Parathyroid adenoma (tissue), 2 donors: ENCODE data around the gene HOXA6.

Experiments used
- H2AFZ ChIP-seq: fragments of 300-600 bp; sonication (generic); one replicate; pipeline ENCODE4 v1.7.0; 2017; ENCODE audit warnings: antibody characterized with exemption, mild to moderate bottlenecking
- H3K27ac ChIP-seq: fragments of 300-600 bp; sonication (generic); one replicate; pipeline ENCODE4 v1.7.0; 2017
- H3K27me3 ChIP-seq: fragments of 300-600 bp; sonication (generic); one replicate; pipeline ENCODE4 v1.7.0; 2017; ENCODE audit warnings: low read length; ENCODE audit not compliant: control insufficient read depth, insufficient read depth
- H3K36me3 ChIP-seq: fragments of 300-600 bp; sonication (generic); one replicate; pipeline ENCODE4 v1.7.0; 2017; ENCODE audit warnings: low read length; ENCODE audit not compliant: control insufficient read depth, insufficient read depth
- H3K4me1 ChIP-seq: fragments of 300-600 bp; sonication (generic); one replicate; pipeline ENCODE4 v1.7.0; 2017; ENCODE audit warnings: control low read depth
- H3K4me2 ChIP-seq: fragments of 300-600 bp; sonication (generic); one replicate; pipeline ENCODE4 v1.7.0; 2017; ENCODE audit warnings: low read length
- H3K4me3 ChIP-seq: fragments of 300-600 bp; sonication (generic); one replicate; pipeline ENCODE4 v1.7.0; 2017; ENCODE audit warnings: low read depth, low read length
- H3K79me2 ChIP-seq: fragments of 300-600 bp; sonication (generic); one replicate; pipeline ENCODE4 v1.7.0; 2017; ENCODE audit warnings: control low read depth
- H3K9ac ChIP-seq: fragments of 300-600 bp; sonication (generic); one replicate; pipeline ENCODE4 v1.7.0; 2017; ENCODE audit warnings: mild to moderate bottlenecking
- H3K9me3 ChIP-seq: fragments of 300-600 bp; sonication (generic); one replicate; pipeline ENCODE4 v1.7.0; 2017; ENCODE audit warnings: low read length; ENCODE audit not compliant: control insufficient read depth
- TF ChIP-seq, protein P1 (sequence below): fragments of 300-600 bp; sonication (generic); IDR thresholded peaks from one replicate; pipeline ENCODE4 v1.7.0; 2017; ENCODE audit warnings: antibody characterized with exemption, mild to moderate bottlenecking
- donor health status: primary hyperparathyroidism.

The HOXA6 gene

GRCh38 chr7:27154901-27155815 is 7.6 kb upstream of the HOXA6 start:
- Histone ChIP-seq H3K4me1 (no peaks in the 10 kb centered on the region), H3K27ac (no peak overlapping the region), H3K4me3 (peak overlapping the region; percentile 38), H3K27me3 (peaks cover 32% of the 10 kb centered on the region), H3K9ac (no peak overlapping the region), H2AFZ (no peak overlapping the region), H3K9me3 (no peaks in the 10 kb centered on the region), H3K36me3 (no peaks in the 10 kb centered on the region), H3K4me2 (peak overlapping the region; percentile 65), H3K79me2 (no peaks in the 10 kb centered on the region)
- TF ChIP-seq, protein P1, sequence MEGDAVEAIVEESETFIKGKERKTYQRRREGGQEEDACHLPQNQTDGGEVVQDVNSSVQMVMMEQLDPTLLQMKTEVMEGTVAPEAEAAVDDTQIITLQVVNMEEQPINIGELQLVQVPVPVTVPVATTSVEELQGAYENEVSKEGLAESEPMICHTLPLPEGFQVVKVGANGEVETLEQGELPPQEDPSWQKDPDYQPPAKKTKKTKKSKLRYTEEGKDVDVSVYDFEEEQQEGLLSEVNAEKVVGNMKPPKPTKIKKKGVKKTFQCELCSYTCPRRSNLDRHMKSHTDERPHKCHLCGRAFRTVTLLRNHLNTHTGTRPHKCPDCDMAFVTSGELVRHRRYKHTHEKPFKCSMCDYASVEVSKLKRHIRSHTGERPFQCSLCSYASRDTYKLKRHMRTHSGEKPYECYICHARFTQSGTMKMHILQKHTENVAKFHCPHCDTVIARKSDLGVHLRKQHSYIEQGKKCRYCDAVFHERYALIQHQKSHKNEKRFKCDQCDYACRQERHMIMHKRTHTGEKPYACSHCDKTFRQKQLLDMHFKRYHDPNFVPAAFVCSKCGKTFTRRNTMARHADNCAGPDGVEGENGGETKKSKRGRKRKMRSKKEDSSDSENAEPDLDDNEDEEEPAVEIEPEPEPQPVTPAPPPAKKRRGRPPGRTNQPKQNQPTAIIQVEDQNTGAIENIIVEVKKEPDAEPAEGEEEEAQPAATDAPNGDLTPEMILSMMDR: no peak

GRCh38 chr7:27154369-27154768 is 6.8 kb upstream of the HOXA6 start:
- H3K4me2 ChIP-seq: no peak overlapping the region
- peaks cover 28% of the 10 kb centered on the region for H3K27me3 ChIP-seq
- no peak overlapping the region for H2AFZ ChIP-seq
- H3K9me3 ChIP-seq: no peaks in the 10 kb centered on the region
- H3K79me2 ChIP-seq: no peaks in the 10 kb centered on the region
- H3K9ac ChIP-seq: no peak overlapping the region
- H3K4me3 ChIP-seq: no peak overlapping the region
- no peak overlapping the region for H3K27ac ChIP-seq
- H3K4me1 ChIP-seq: no peaks in the 10 kb centered on the region
- TF ChIP-seq, protein P1: no peak
- no peaks in the 10 kb centered on the region for H3K36me3 ChIP-seq

DNA sequence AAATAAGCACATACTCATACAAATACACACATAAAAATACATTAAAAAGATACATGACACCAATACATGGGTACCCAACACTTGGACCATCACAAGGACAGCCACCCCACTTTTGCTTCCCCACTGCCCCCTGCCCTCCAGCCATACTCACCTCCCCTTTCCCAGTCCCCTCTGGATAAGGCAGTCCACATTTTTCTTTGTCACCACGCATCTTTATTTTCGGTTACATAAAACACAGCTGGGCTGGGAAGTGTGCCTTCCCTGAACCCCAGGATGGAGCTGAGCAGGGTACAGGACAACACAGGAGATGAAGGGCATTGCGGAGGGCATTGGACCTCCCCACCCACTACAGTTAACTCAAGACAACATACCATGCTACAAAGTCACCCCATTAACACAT is 6.0 kb upstream of the HOXA6 start:
- H3K4me1 ChIP-seq: no peaks in the 10 kb centered on the region
- H3K9me3 ChIP-seq: no peaks in the 10 kb centered on the region
- H3K4me3 ChIP-seq: no peak overlapping the region
- H2AFZ ChIP-seq: no peak overlapping the region
- H3K27ac ChIP-seq: no peak overlapping the region
- no peaks in the 10 kb centered on the region for H3K79me2 ChIP-seq
- TF ChIP-seq, protein P1: no peak
- no peaks in the 10 kb centered on the region for H3K36me3 ChIP-seq
- peaks cover 25% of the 10 kb centered on the region for H3K27me3 ChIP-seq
- no peak overlapping the region for H3K4me2 ChIP-seq
- H3K9ac ChIP-seq: no peak overlapping the region

DNA sequence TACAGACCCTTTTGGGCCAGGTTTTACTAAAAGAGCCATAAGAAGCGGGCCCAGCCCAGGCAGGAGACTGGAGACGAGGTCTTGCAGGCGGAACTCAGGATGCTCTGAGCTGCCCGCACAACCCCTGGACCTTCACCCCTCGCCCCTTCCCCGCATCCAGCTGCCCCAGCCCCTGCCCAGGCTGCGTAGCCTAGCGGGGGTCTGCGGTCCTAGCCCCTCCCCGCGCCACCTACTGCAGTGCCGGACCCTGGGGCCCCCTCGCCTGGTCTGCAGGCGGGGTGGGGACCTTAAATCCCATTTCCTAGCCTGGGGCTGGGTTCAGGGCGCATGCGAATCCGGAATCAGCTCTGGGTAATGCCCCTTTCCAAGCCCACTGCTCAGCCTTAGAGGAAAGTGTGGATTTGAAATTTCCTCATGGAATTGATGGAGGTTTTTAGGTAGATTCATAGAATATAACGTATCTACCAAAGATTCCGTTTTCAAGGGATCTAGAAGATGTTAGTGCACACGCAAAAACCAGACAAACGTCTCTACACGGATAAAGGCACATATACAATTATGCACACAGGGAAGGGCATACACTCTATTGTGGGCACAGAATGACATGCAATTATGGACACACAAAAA is 5.4 kb upstream of the HOXA6 start:
- Histone ChIP-seq H3K9ac (no peak overlapping the region), H3K4me2 (no peak overlapping the region), H2AFZ (no peak overlapping the region), H3K79me2 (no peaks in the 10 kb centered on the region), H3K9me3 (no peaks in the 10 kb centered on the region), H3K4me3 (no peak overlapping the region), H3K27me3 (peaks cover 23% of the 10 kb centered on the region), H3K4me1 (no peaks in the 10 kb centered on the region), H3K36me3 (no peaks in the 10 kb centered on the region), H3K27ac (no peak overlapping the region)
- TF ChIP-seq, protein P1: no peak
